ENCODE data around the gene PTPRG. TPM values are rescaled to one million over a fixed set of nuclear protein-coding genes. Genes with fewer than 3 reads are reported as not detected.

PTPRG gene
- total RNA-seq, 3 donors from 2014 or later, result 28.9 to 54.7 (median 40.4) TPM

DNA sequence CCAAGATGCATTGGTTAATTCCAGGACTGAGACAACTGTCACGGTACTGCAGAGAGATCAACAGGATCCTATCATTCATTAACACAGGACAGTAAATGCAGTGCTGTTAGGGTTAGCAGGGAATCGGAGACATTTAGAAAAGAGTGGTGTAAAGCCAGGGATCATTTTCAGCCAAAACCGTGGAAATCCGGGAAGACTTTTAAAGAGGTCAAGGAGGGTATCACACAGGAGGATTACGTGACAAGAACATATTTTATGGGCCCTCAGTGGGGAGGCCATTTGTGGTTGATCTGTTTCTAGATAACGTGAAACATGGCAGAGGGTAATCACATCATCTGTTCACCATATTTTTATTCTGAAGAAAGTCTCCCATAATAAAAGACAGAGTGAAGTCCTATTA, 216.1 kb downstream of the PTPRG start:
- H3K9me3 ChIP-seq, result no peaks in the 10 kb centered on the region
- H3K4me3 ChIP-seq, result no peak overlapping the region
- no peaks in the 10 kb centered on the region for H3K4me1 ChIP-seq (ENCODE audit: low read depth)
- DNase-seq (no peak), ATAC-seq (no peak)
- no peak for TF ChIP-seq CTCF (IDR thresholded peaks at IDR 0.05)
- no peaks in the 10 kb centered on the region for H3K36me3 ChIP-seq (ENCODE audit: low read depth)
- intact Hi-C loops (cut with DNase I, micrococcal nuclease), result no loop called here

DNA sequence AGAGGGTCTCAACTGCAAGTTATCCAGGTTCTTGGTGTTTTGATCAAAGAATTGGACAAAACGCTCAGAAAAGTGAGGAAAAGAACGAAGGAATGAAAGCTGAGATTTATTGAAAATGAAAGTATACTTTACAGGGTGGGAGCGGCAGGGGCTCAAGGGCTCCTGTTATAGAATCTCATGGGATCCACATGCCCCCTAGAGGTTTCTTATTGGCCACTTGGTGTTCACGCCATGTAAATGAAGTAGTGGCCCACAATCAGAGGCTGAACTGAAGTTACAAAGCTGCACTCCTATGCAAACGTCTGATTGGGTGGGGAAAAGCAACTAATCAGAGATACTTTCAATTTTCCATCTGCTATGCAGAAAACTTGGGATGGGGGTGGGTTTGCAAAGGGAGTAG, 216.7 kb downstream of the PTPRG start:
- H3K4me1 ChIP-seq (ENCODE audit: low read depth), result no peaks in the 10 kb centered on the region
- H3K36me3 ChIP-seq (ENCODE audit: low read depth), result no peaks in the 10 kb centered on the region
- TF ChIP-seq CTCF (IDR thresholded peaks at IDR 0.05), result no peak
- H3K9me3 ChIP-seq, result no peaks in the 10 kb centered on the region
- DNase-seq (no peak), ATAC-seq (no peak)
- intact Hi-C loops (cut with DNase I, micrococcal nuclease), result no loop called here
- no peak overlapping the region for H3K4me3 ChIP-seq

- no peak for DNase-seq
- intact Hi-C loops (cut with DNase I, micrococcal nuclease), result no loop called here
- Histone ChIP-seq H3K36me3 (ENCODE audit: low read depth) (no peaks in the 10 kb centered on the region), H3K9me3 (no peaks in the 10 kb centered on the region), H3K4me3 (no peak overlapping the region), H3K4me1 (ENCODE audit: low read depth) (no peaks in the 10 kb centered on the region)
- no peak for ATAC-seq
- TF ChIP-seq CTCF (IDR thresholded peaks at IDR 0.05), result no peak
Observed at GRCh38 chr3:61780016-61780415, 218.6 kb downstream of the PTPRG start.

DNA sequence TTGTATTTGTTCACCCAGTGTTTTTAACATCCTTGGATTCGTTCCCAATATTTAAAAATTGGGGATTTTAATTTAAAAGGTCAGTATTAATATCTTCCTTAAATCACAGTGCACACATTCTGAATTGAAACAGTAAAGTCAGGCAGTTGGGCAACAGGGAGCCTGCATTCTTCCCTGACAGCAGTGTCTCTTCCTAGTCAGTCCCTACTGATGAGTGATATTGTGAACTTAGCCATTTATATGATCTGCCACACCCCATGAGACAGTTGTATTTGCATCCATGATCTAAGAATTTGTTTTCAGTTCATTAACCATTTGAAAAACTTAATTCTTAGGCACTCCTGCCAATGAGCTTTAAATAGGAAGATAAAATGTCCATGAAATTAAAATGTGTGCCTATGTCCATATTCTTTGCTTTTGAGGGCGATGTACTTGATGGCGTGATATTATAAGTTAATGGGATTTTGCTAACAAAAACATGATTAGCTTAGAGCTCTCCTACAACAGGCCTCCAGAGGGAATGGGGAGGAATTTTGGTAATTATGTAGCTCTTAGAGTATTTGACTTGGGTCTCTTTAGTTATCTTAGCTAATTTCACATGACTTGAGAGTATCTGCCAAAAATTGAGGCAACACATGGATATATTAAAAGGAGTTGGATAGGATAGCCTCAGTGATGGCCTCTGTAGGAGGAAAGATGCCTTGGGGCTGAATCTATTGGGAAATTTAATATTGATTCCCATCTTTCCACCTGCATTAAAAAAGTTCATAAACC, 219.3 kb downstream of the PTPRG start:
- ATAC-seq (no peak), DNase-seq (no peak)
- Histone ChIP-seq H3K9me3 (no peaks in the 10 kb centered on the region), H3K36me3 (ENCODE audit: low read depth) (no peaks in the 10 kb centered on the region), H3K4me1 (ENCODE audit: low read depth) (no peaks in the 10 kb centered on the region), H3K4me3 (no peak overlapping the region)
- TF ChIP-seq CTCF (IDR thresholded peaks at IDR 0.05), result no peak
- intact Hi-C loops (cut with DNase I, micrococcal nuclease), result no loop called here

DNA sequence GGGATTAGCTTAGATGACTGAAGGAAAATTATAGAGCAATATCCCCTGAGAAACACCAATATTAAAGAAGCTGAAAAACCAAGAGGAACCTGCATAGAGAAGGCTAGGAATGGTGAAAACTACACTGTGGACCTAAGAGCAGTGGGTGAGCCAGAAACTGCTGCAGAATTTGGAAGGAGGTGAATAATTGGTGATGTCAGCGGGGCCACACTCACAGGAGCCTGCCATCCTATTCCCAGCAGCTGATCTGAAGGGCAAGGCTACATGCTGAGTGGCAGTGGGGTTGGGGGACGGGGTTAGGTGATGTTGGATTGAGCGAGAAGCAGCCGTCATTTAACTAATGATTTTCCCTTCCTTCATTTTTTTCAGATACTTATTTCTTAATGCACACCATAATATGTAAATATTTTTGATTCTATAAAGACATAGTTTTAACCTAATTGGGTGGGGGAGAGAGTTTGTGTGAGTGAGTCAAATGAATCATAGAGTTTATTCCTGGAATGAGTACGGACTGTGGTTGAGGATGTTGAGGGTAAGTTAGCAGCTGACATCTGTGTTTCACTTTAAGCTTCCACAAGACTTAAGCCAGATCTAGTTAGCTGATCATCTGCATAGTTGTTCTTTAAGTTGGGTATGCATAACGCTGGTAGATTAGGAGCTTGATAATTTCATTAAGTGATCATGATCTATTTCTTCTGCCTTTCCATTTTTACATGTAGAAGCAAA, 222.8 kb downstream of the PTPRG start:
- Histone ChIP-seq H3K9me3 (no peaks in the 10 kb centered on the region), H3K4me3 (no peak overlapping the region), H3K4me1 (ENCODE audit: low read depth) (no peaks in the 10 kb centered on the region), H3K36me3 (ENCODE audit: low read depth) (no peaks in the 10 kb centered on the region)
- no peak for DNase-seq
- intact Hi-C loops (cut with DNase I, micrococcal nuclease), result no loop called here
- ATAC-seq, result no peak
- no peak for TF ChIP-seq CTCF (IDR thresholded peaks at IDR 0.05)

Measured in mucosa of descending colon (tissue), 3 donors.